Ovary (tissue), 9 donors: ENCODE measurements around the gene CDK6. TPM values are rescaled to one million over a fixed set of nuclear protein-coding genes. Genes with fewer than 3 reads are reported as not detected.

ENCODE experiments used
- DNase-seq, 5 donors: peaks; one replicate each; pipeline ENCODE4 v3.0.0-alpha.2; 2019 to 2020
- H3K27ac ChIP-seq, 2 donors: fragments of 200-600 bp; one replicate each; pipeline versions ENCODE4 v1.5.1 to v1.8.0; 2019 to 2022
- H3K27me3 ChIP-seq: fragments of 200-600 bp; one replicate; pipeline ENCODE4 v1.8.0; 2022
- H3K36me3 ChIP-seq: fragments of 200-600 bp; sonication (generic); one replicate; pipeline ENCODE4 v1.5.1; 2019
- H3K4me1 ChIP-seq: one replicate; pipeline ENCODE4 v1.8.1; 2013; ENCODE audit warnings: mild to moderate bottlenecking, moderate library complexity; ENCODE audit not compliant: insufficient read depth
- H3K4me3 ChIP-seq: fragments of 200-600 bp; sonication (generic); one replicate; pipeline ENCODE4 v1.5.1; 2017
- H3K9me3 ChIP-seq, 2 donors: fragments of 200-600 bp in 1 of 2; sonication (generic) in 1 of 2; one replicate each; pipeline versions ENCODE4 v1.5.1 to v1.8.1; 2013 to 2019; ENCODE audit warnings: mild to moderate bottlenecking in 1 of 2, moderate library complexity in 1 of 2
- CTCF ChIP-seq, 3 donors: fragments of 450-650 bp in 2 of 3; fragments of 200-600 bp in 1 of 3; IDR thresholded peaks; one replicate each; pipeline versions ENCODE4 v1.5.1 to v1.8.0; 2016 to 2022; ENCODE audit warnings: antibody characterized with exemption in 3 of 3, mild to moderate bottlenecking in 1 of 3
- EP300 ChIP-seq: sonication (generic); formaldehyde crosslinking; IDR thresholded peaks from one replicate; pipeline ENCODE4 v1.6.1; 2017; ENCODE audit warnings: antibody characterized with exemption
- POLR2A ChIP-seq: fragments of 450-650 bp; IDR thresholded peaks from one replicate; pipeline ENCODE4 v1.6.1; 2017; ENCODE audit warnings: antibody characterized with exemption, mild to moderate bottlenecking, moderate library complexity
- WGBS, 3 donors: extraction: QIAGEN DNeasy Blood & Tissue Kit in 1 of 3; methylation state at CpG; one replicate each; pipeline versions ENCODE4 v1.1.5 to v1.1.7; 2013 to 2017; 5-methylcytosine and 5-hydroxymethylcytosine counted together
- intact Hi-C, 4 donors: fragments of 100-400 bp; cut with DNase I; formaldehyde crosslinking; loops; one replicate each; pipeline versions ENCODE4 v1.11.0 to v1.15.1; 2022 to 2023
- polyA plus RNA-seq, 2 donors: library from polyadenylated mRNA; stranded (reverse); fragments of 200-250 nt in 1 of 2; fragments of 350-450 nt in 1 of 2; fragmentation: Illumina TruSeq in 1 of 2; extraction: RNeasy Lipid Tissue Mini Kit (QIAGEN cat#74804) in 1 of 2; gene quantifications; one replicate each; pipeline ENCODE4 v1.2.3, GENCODE V29; 2013 to 2014
- total RNA-seq, 7 donors: library from RNA; depleted of rRNA in 2 of 7; stranded (reverse); fragments of >200 nt in 2 of 7; fragmentation: NEBNext Ultra II Directional in 3 of 7; extraction: Animal tissue kit (Norgen Biotek cat#: 25700) in 3 of 7; gene quantifications; one replicate each; pipeline versions ENCODE4 v1.1.0 to v1.2.4, GENCODE V29; 2016 to 2023
- donor health status: DM: no; HTN: no; CAD: no; lungs with moderate emphysema.
- donor health status: DM: no; HTN: no; CAD: no.
- donor health status: Bipolar disorder and iron deficiency.
- donor health status: DM: yes; HTN: yes; CAD: no.
- donor health status: DM: no; HTN: no; CAD: no.
- donor health status: DM: yes; HTN: yes; CAD: no.

CDK6 gene
- total and polyA plus RNA-seq, 9 donors, result 1.8 to 20.4 (median 11.2) TPM

DNA sequence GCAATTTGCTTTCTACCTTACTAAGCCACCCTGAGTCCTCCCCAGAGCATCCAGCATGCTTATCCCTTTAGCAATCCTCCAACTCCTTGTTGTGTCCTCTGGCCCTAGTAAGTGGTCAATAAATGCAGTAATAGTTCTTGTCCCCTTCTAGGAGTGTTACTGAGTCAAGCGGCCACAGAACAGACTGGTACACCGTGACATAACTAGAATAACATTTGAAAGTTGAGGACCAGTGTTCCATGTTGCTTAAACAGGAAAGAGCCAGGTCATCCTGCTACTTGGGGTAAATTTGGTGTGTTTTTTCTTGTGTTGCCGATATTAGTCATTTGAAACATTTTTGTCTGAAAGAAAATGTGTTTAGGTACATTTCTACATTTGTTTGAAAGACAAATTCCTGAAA is 4.8 kb upstream of the CDK6 start:
- H3K4me3 ChIP-seq, result no peak overlapping the region
- H3K9me3 ChIP-seq, result no peaks in the 10 kb centered on the region
- WGBS, 3 donors, result 76 to 87% (median 83%) methylated on average over 3 of the region's 3 CpGs
- H3K36me3 ChIP-seq, result no peaks in the 10 kb centered on the region
- intact Hi-C loops, result no loop called here
- H3K4me1 ChIP-seq, result no peaks in the 10 kb centered on the region
- DNase-seq, result no peak
- peaks cover 2% of the 10 kb centered on the region for H3K27me3 ChIP-seq
- TF ChIP-seq EP300 (no peak), CTCF (IDR thresholded peaks at IDR 0.05) (no peak), POLR2A (no peak)
- no peak overlapping the region for H3K27ac ChIP-seq

DNA sequence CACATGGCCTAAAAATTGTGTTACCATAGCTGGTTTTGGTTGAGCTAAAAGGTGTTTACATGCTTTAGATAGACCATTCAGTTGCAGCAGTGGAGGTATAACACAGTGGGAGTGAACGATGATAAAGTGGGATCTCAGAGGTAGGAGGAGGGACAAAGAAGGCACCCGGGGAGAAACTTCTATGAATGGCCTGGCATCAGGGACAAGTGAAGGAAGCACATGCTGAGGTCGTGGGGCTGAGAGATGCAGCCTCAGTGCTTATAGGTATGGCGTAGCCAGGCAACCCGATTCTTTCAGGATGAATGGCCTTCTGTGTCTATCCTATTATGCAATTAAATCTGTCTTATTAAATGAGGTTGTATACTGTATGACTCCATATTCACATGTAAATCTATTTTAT is 3.9 kb upstream of the CDK6 start:
- intact Hi-C loops, result no loop called here
- H3K27me3 ChIP-seq, result peaks cover 2% of the 10 kb centered on the region
- TF ChIP-seq CTCF (IDR thresholded peaks at IDR 0.05), result no peak
- TF ChIP-seq POLR2A, result no peak
- no peak for TF ChIP-seq EP300
- 68 to 77% (median 76%) methylated on average over 5 of the region's 5 CpGs for WGBS, 3 donors
- no peaks in the 10 kb centered on the region for H3K9me3 ChIP-seq
- no peaks in the 10 kb centered on the region for H3K36me3 ChIP-seq
- H3K4me1 ChIP-seq, result no peaks in the 10 kb centered on the region
- no peak overlapping the region for H3K4me3 ChIP-seq
- no peak for DNase-seq
- H3K27ac ChIP-seq, result no peak overlapping the region

GRCh38 chr7:92839901-92840300 is 3.5 kb upstream of the CDK6 start:
- TF ChIP-seq POLR2A, result no peak
- no peak for TF ChIP-seq EP300
- no peak for TF ChIP-seq CTCF (IDR thresholded peaks at IDR 0.05)
- DNase-seq, result no peak
- H3K27ac ChIP-seq, result no peak overlapping the region
- WGBS, 3 donors, result 84 to 89% (median 85%) methylated on average over 1 of the region's 1 CpG
- H3K36me3 ChIP-seq, result no peaks in the 10 kb centered on the region
- peaks cover 2% of the 10 kb centered on the region for H3K27me3 ChIP-seq
- no peak overlapping the region for H3K4me3 ChIP-seq
- no peaks in the 10 kb centered on the region for H3K4me1 ChIP-seq
- intact Hi-C loops, result loop anchor here in 3 of 4 donors (10.0 kb wide), 3 partner anchors 145 to 215 kb away; no protein-coding TSS in a partner anchor
- H3K9me3 ChIP-seq, result no peaks in the 10 kb centered on the region

DNA sequence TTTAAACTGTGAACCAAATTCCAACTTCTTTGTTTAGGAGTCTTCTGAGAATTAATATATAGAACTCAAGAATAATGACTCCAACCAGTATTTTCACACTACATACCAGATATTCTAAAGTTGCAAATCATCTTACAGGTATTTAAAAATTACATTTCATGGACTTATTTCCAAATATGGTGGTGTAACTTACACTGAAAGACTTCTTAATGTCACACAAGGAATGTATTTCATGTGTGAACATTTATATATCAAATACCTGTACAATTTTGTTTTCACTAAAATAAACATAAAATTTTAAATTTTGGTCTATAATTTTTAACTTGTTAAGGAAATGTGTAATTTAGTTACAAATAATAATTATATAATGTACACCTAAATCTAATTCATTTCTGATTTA is 2.6 kb upstream of the CDK6 start:
- Histone ChIP-seq H3K4me3 (no peak overlapping the region), H3K4me1 (no peaks in the 10 kb centered on the region), H3K27ac (no peak overlapping the region), H3K27me3 (peaks cover 2% of the 10 kb centered on the region), H3K36me3 (no peaks in the 10 kb centered on the region), H3K9me3 (no peaks in the 10 kb centered on the region)
- TF ChIP-seq CTCF (IDR thresholded peaks at IDR 0.05), result no peak
- TF ChIP-seq POLR2A, result no peak
- TF ChIP-seq EP300, result no peak
- DNase-seq, result no peak
- intact Hi-C loops, result loop anchor here in 3 of 4 donors (10.0 kb wide), 3 partner anchors 144 to 216 kb away; no protein-coding TSS in a partner anchor
